Vagina (tissue), 2 donors: Measurements from ENCODE around the gene EFNB2.

Experiments
- POLR2A ChIP-seq, 2 donors: fragments of 450-650 bp; IDR thresholded peaks; one replicate each; pipeline ENCODE4 v1.6.1; 2017; ENCODE audit warnings: antibody characterized with exemption in 2 of 2, mild to moderate bottlenecking in 2 of 2, moderate library complexity in 2 of 2
- TF ChIP-seq, protein P1 (sequence below), 3 experiments: fragments of 450-650 bp in 2 of 3; fragments of 200-600 bp in 1 of 3; sonication (generic) in 1 of 3; IDR thresholded peaks; one replicate each; pipeline ENCODE4 v1.5.1; 2017 to 2019; ENCODE audit warnings: antibody characterized with exemption in 3 of 3, mild to moderate bottlenecking in 2 of 3, moderate library complexity in 2 of 3

DNA sequence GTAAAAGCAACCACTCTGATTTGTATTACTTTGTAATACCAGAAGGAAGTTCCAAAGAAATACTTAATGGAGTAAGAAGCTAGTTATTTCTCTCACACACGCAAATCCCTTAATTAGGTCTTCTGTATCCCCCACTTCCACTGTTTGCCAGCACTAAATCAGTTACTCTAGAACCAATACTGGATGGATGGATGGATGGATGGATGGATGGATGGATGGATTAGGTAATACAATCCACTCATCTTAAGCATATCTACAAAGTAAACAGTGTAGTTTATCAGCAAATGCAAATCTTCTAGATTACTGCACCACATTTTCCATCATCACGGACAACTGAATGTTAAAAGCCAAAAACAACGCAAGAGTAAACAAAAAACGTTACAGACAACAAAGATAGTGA is 5.2 kb upstream of the EFNB2 start:
- TF ChIP-seq, protein P1, sequence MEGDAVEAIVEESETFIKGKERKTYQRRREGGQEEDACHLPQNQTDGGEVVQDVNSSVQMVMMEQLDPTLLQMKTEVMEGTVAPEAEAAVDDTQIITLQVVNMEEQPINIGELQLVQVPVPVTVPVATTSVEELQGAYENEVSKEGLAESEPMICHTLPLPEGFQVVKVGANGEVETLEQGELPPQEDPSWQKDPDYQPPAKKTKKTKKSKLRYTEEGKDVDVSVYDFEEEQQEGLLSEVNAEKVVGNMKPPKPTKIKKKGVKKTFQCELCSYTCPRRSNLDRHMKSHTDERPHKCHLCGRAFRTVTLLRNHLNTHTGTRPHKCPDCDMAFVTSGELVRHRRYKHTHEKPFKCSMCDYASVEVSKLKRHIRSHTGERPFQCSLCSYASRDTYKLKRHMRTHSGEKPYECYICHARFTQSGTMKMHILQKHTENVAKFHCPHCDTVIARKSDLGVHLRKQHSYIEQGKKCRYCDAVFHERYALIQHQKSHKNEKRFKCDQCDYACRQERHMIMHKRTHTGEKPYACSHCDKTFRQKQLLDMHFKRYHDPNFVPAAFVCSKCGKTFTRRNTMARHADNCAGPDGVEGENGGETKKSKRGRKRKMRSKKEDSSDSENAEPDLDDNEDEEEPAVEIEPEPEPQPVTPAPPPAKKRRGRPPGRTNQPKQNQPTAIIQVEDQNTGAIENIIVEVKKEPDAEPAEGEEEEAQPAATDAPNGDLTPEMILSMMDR (IDR thresholded peaks at IDR 0.05) = no peak
- TF ChIP-seq POLR2A (IDR thresholded peaks at IDR 0.05) = no peak
